ENCODE results near the gene AMOTL1.

Gene AMOTL1

GRCh38 chr11:94825031-94825430 lies 56.9 kb downstream of the AMOTL1 start:
- Histone ChIP-seq H3K9ac (ENCODE audit: low read depth, low read length) (no peak overlapping the region), H3K36me3 (ENCODE audit: insufficient read depth, low read length) (no peaks in the 10 kb centered on the region)

GRCh38 chr11:94825481-94825880 lies 57.3 kb downstream of the AMOTL1 start:
- H3K36me3 ChIP-seq (ENCODE audit: insufficient read depth, low read length), result no peaks in the 10 kb centered on the region
- no peaks in the 10 kb centered on the region for H3K4me1 ChIP-seq (ENCODE audit: insufficient read depth, low read length)

More at GRCh38 chr11:94825031-94825430, 56.9 kb downstream of the AMOTL1 start:
- Histone ChIP-seq H4K20me1 (ENCODE audit: insufficient read depth, low read length) (no peaks in the 10 kb centered on the region), H3K4me2 (ENCODE audit: insufficient read depth, low read length) (no peak overlapping the region), H3K4me1 (ENCODE audit: insufficient read depth, low read length) (no peaks in the 10 kb centered on the region), H3K9me3 (ENCODE audit: insufficient read depth, low read length, severe bottlenecking) (no peaks in the 10 kb centered on the region), H3K27me3 (ENCODE audit: insufficient read depth, low read length, poor library complexity) (no peaks in the 10 kb centered on the region), H3K79me2 (ENCODE audit: insufficient read depth, low read length) (no peaks in the 10 kb centered on the region), H3K27ac (ENCODE audit: low read length) (no peak overlapping the region), H3K4me3 (ENCODE audit: low read depth in 1 of 2, low read length in 2 of 2) (no peak overlapping the region), H2AFZ (ENCODE audit: low read depth, low read length) (no peak overlapping the region)
- no peak for ATAC-seq (ENCODE audit: insufficient read depth, low read depth)
- DNase-seq, result no peak
- TF ChIP-seq, protein P1, sequence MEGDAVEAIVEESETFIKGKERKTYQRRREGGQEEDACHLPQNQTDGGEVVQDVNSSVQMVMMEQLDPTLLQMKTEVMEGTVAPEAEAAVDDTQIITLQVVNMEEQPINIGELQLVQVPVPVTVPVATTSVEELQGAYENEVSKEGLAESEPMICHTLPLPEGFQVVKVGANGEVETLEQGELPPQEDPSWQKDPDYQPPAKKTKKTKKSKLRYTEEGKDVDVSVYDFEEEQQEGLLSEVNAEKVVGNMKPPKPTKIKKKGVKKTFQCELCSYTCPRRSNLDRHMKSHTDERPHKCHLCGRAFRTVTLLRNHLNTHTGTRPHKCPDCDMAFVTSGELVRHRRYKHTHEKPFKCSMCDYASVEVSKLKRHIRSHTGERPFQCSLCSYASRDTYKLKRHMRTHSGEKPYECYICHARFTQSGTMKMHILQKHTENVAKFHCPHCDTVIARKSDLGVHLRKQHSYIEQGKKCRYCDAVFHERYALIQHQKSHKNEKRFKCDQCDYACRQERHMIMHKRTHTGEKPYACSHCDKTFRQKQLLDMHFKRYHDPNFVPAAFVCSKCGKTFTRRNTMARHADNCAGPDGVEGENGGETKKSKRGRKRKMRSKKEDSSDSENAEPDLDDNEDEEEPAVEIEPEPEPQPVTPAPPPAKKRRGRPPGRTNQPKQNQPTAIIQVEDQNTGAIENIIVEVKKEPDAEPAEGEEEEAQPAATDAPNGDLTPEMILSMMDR (IDR thresholded peaks at IDR 0.05; ENCODE audit: borderline replicate concordance, extremely low read depth, low read length, poor library complexity, severe bottlenecking), result no peak
- TF ChIP-seq EZH2 (IDR thresholded peaks at IDR 0.05; ENCODE audit: borderline replicate concordance, low read depth, low read length, severe bottlenecking), result no peak

DNA sequence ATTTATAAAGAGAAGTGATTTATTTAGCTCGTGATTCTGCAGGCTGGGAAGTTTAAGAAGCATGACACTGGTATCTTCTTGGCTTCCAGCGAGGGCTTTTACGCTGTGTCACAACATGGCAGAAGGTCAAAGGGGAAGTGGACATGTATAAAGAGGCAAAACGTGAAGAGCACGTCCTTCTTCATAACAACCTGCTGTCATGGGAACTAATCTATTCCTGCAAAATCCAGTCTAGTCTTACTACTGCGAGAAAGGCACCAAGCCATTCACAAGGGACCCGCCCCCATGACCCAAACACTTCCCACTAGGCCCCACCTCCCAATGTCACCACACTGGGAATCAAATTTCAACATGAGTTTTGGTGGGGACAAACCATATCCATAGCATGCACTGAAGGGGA lies 58.3 kb downstream of the AMOTL1 start:
- ATAC-seq (ENCODE audit: insufficient read depth, low read depth) (no peak), DNase-seq (no peak)
- H3K4me2 ChIP-seq (ENCODE audit: insufficient read depth, low read length), result no peak overlapping the region
- no peak overlapping the region for H2AFZ ChIP-seq (ENCODE audit: low read depth, low read length)
- H3K9ac ChIP-seq (ENCODE audit: low read depth, low read length), result no peak overlapping the region
- no peaks in the 10 kb centered on the region for H3K27me3 ChIP-seq (ENCODE audit: insufficient read depth, low read length, poor library complexity)
- no peaks in the 10 kb centered on the region for H3K79me2 ChIP-seq (ENCODE audit: insufficient read depth, low read length)
- TF ChIP-seq, protein P1 (IDR thresholded peaks at IDR 0.05; ENCODE audit: borderline replicate concordance, extremely low read depth, low read length, poor library complexity, severe bottlenecking), result no peak
- TF ChIP-seq EZH2 (IDR thresholded peaks at IDR 0.05; ENCODE audit: borderline replicate concordance, low read depth, low read length, severe bottlenecking), result no peak
- H3K4me1 ChIP-seq (ENCODE audit: insufficient read depth, low read length), result no peaks in the 10 kb centered on the region
- H4K20me1 ChIP-seq (ENCODE audit: insufficient read depth, low read length), result no peaks in the 10 kb centered on the region
- no peak overlapping the region for H3K27ac ChIP-seq (ENCODE audit: low read length)
- no peaks in the 10 kb centered on the region for H3K36me3 ChIP-seq (ENCODE audit: insufficient read depth, low read length)
- H3K9me3 ChIP-seq (ENCODE audit: insufficient read depth, low read length, severe bottlenecking), result no peaks in the 10 kb centered on the region
- H3K4me3 ChIP-seq (ENCODE audit: low read depth in 1 of 2, low read length in 2 of 2), result no peak overlapping the region

More at GRCh38 chr11:94825481-94825880, 57.3 kb downstream of the AMOTL1 start:
- H3K4me3 ChIP-seq (ENCODE audit: low read depth in 1 of 2, low read length in 2 of 2), result no peak overlapping the region
- H3K4me2 ChIP-seq (ENCODE audit: insufficient read depth, low read length), result no peak overlapping the region
- H2AFZ ChIP-seq (ENCODE audit: low read depth, low read length), result no peak overlapping the region
- H4K20me1 ChIP-seq (ENCODE audit: insufficient read depth, low read length), result no peaks in the 10 kb centered on the region
- H3K79me2 ChIP-seq (ENCODE audit: insufficient read depth, low read length), result no peaks in the 10 kb centered on the region
- no peak for ATAC-seq (ENCODE audit: insufficient read depth, low read depth)
- DNase-seq, result no peak
- H3K27me3 ChIP-seq (ENCODE audit: insufficient read depth, low read length, poor library complexity), result no peaks in the 10 kb centered on the region
- H3K9me3 ChIP-seq (ENCODE audit: insufficient read depth, low read length, severe bottlenecking), result no peaks in the 10 kb centered on the region
- H3K27ac ChIP-seq (ENCODE audit: low read length), result no peak overlapping the region
- H3K9ac ChIP-seq (ENCODE audit: low read depth, low read length), result no peak overlapping the region
- no peak for TF ChIP-seq EZH2 (IDR thresholded peaks at IDR 0.05; ENCODE audit: borderline replicate concordance, low read depth, low read length, severe bottlenecking)
- TF ChIP-seq, protein P1 (IDR thresholded peaks at IDR 0.05; ENCODE audit: borderline replicate concordance, extremely low read depth, low read length, poor library complexity, severe bottlenecking), result no peak

- TF ChIP-seq EZH2 (IDR thresholded peaks at IDR 0.05; ENCODE audit: borderline replicate concordance, low read depth, low read length, severe bottlenecking), result no peak
- TF ChIP-seq, protein P1 (IDR thresholded peaks at IDR 0.05; ENCODE audit: borderline replicate concordance, extremely low read depth, low read length, poor library complexity, severe bottlenecking), result no peak
Observed at GRCh38 chr11:94828088-94828487, 59.9 kb downstream of the AMOTL1 start.

More at GRCh38 chr11:94828088-94828487, 59.9 kb downstream of the AMOTL1 start:
- DNase-seq, result no peak
- H3K9ac ChIP-seq (ENCODE audit: low read depth, low read length), result no peak overlapping the region
- H3K4me1 ChIP-seq (ENCODE audit: insufficient read depth, low read length), result no peaks in the 10 kb centered on the region
- no peaks in the 10 kb centered on the region for H3K79me2 ChIP-seq (ENCODE audit: insufficient read depth, low read length)
- no peak overlapping the region for H2AFZ ChIP-seq (ENCODE audit: low read depth, low read length)
- ATAC-seq (ENCODE audit: insufficient read depth, low read depth), result no peak
- H3K27me3 ChIP-seq (ENCODE audit: insufficient read depth, low read length, poor library complexity), result no peaks in the 10 kb centered on the region
- no peak overlapping the region for H3K27ac ChIP-seq (ENCODE audit: low read length)
- no peaks in the 10 kb centered on the region for H3K9me3 ChIP-seq (ENCODE audit: insufficient read depth, low read length, severe bottlenecking)
- no peaks in the 10 kb centered on the region for H4K20me1 ChIP-seq (ENCODE audit: insufficient read depth, low read length)
- H3K4me3 ChIP-seq (ENCODE audit: low read depth in 1 of 2, low read length in 2 of 2), result no peak overlapping the region
- H3K36me3 ChIP-seq (ENCODE audit: insufficient read depth, low read length), result no peaks in the 10 kb centered on the region
- no peak overlapping the region for H3K4me2 ChIP-seq (ENCODE audit: insufficient read depth, low read length)
